SHP77 treated with DMSO at 0.1 percent for 48 hours (cell line): Measurements from ENCODE around the gene IRX4.

Source experiments
- DNase-seq: peaks from one replicate; lab custom pipeline; 2025; lab: John Stamatoyannopoulos, UW

The IRX4 gene

GRCh38 chr5:1836176-1836890 lies 46.4 kb downstream of the IRX4 start:
- no peak for DNase-seq

GRCh38 chr5:1835431-1835830 lies 47.3 kb downstream of the IRX4 start:
- DNase-seq: no peak

GRCh38 chr5:1834721-1835429 lies 47.9 kb downstream of the IRX4 start:
- DNase-seq: no peak

- DNase-seq: no peak
These were observed 48.6 kb downstream of the IRX4 start for GRCh38 chr5:1834022-1834551.

- DNase-seq: no peak
These were observed 49.3 kb downstream of the IRX4 start for GRCh38 chr5:1833264-1834021.

- no peak for DNase-seq
These were observed 50.0 kb downstream of the IRX4 start for GRCh38 chr5:1832511-1833250.

GRCh38 chr5:1831677-1832313 lies 50.9 kb downstream of the IRX4 start:
- no peak for DNase-seq

GRCh38 chr5:1831257-1831656 lies 51.5 kb downstream of the IRX4 start:
- DNase-seq: no peak

- no peak for DNase-seq
These were observed 52.0 kb downstream of the IRX4 start for GRCh38 chr5:1830571-1831228.

- DNase-seq: no peak
These were observed 54.8 kb downstream of the IRX4 start for GRCh38 chr5:1827886-1828397.
